Activated B cell treated with CpG ODN at 0.5 μM for 24 hours (primary cell): Measurements from ENCODE around the gene RIN1. TPM values are rescaled to one million over a fixed set of nuclear protein-coding genes. Genes with fewer than 3 reads are reported as not detected.
"Not testable (repeated sequence)": the region's sequence is repeated elsewhere in the genome, so short reads cannot be mapped to it uniquely, and the experiment has no call there.

Experiments
- ATAC-seq: fragments of 200-7000 bp; cut with Tn5 transposase; one replicate; pipeline ENCODE4 v1.10.0; 2021; ENCODE audit warnings: low read depth, mild to moderate bottlenecking, moderate library complexity
- CTCF ChIA-PET: fragments of 350-600 bp; sonication (Branson Sonifier 250); formaldehyde crosslinking; loops from one replicate; lab custom pipeline; 2021; ENCODE audit warnings: antibody characterized with exemption; lab: Charles Lee
- POLR2A ChIA-PET: fragments of 350-600 bp; sonication (Branson Sonifier 250); formaldehyde crosslinking; loops from one replicate; lab custom pipeline; 2021; ENCODE audit warnings: antibody characterized with exemption; lab: Charles Lee
- DNase-seq: peaks from one replicate; pipeline ENCODE4 v3.0.0; 2022
- H3K27ac Mint-ChIP-seq: one replicate; pipeline ENCODE4 v1.8.0; 2020; ENCODE audit warnings: mixed read lengths
- H3K27me3 Mint-ChIP-seq: one replicate; pipeline ENCODE4 v1.8.0; 2021; ENCODE audit warnings: mixed read lengths
- H3K36me3 Mint-ChIP-seq: one replicate; pipeline ENCODE4 v1.8.0; 2021; ENCODE audit warnings: low read depth, mixed read lengths
- H3K4me1 Mint-ChIP-seq: one replicate; pipeline ENCODE4 v1.8.0; 2021; ENCODE audit warnings: mixed read lengths
- H3K4me3 Mint-ChIP-seq: one replicate; pipeline ENCODE4 v1.8.0; 2020; ENCODE audit warnings: mild to moderate bottlenecking, mixed read lengths
- H3K9me3 Mint-ChIP-seq: one replicate; pipeline ENCODE4 v1.8.0; 2020; ENCODE audit warnings: mixed read lengths
- CTCF ChIP-seq: fragments of 200-600 bp; IDR thresholded peaks from one replicate; pipeline ENCODE4 v1.8.0; 2022; ENCODE audit warnings: antibody characterized with exemption, mild to moderate bottlenecking
- intact Hi-C: fragments of 100-400 bp; cut with micrococcal nuclease; formaldehyde crosslinking; loops from one replicate; pipeline ENCODE4 v1.15.1; 2024
- total RNA-seq: library from RNA; stranded (reverse); gene quantifications from 2 replicates; pipeline ENCODE4 v1.2.3, GENCODE V29; 2022

Gene RIN1
- total RNA-seq, 1 donor from 2014 or later: 0.98 TPM

DNA sequence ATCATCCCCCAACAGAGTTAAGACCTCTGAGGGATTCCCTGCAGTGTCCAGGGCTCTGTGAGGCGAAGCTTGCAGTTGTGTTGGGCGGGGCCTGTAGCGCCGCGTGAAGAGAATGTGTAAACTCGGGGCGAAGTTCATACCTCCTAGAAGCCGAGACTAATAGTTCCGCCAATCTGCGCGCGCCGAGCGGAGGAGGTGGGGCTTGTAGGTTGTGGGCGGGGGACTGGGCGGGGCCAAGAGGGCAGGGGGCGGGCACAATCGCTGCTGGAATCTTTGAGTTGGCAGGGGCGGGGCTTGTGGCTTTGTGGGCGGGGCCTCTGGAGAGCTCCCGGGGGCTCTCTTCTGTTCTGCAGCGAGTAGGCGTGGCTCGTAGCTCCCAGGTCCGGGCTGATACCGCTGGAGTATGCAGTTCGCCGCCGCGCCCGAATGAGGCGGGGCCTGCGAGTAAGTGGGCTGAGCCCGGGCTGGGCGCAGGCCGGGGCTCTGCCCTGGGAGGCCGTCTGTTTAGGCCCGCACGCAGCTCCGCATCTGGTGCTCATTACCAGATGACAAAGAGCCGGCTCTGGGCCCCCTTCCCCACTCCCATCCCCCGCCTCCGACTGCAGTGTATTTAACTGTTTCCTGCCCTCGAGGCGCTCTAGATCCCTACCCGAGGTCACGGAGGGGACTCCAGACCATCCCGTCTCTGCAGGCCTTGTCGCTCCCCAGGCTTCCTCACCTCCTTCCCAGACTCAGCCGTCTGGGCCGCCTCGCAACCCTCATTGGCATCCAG lies 23.5 kb downstream of the RIN1 start:
- ATAC-seq (peak; percentile 68), DNase-seq (peak; percentile 96)
- peak overlapping the region; percentile 93 for H3K4me3 Mint-ChIP-seq
- intact Hi-C loops: loop anchor here (1.0 to 2.0 kb wide), 12 partner anchors 16 to 531 kb away; partner anchors contain the start of genes BRMS1, CCDC87, CCS and DPP3
- TF ChIP-seq CTCF: no peak
- peaks cover 37% of the 10 kb centered on the region for H3K4me1 Mint-ChIP-seq
- H3K27ac Mint-ChIP-seq: peak overlapping the region; percentile 97
- H3K36me3 Mint-ChIP-seq: peaks cover 2% of the 10 kb centered on the region
- ChIA-PET CTCF (interaction anchor here (0.6 to 5.1 kb wide), 14 partner anchors 10 to 365 kb away, joined by 3 to 67 read pairs (median 10); partner anchors contain the start of genes BRMS1, DPP3, MRPL11 and RBM4B), POLR2A (interaction anchor here (0.5 to 3.3 kb wide), 34 partner anchors 12 to 1728 kb away, joined by 3 to 26 read pairs (median 4); partner anchors contain the start of genes BRMS1, CCDC85B, DPP3 and MRPL11)
- no peaks in the 10 kb centered on the region for H3K27me3 Mint-ChIP-seq
- H3K9me3 Mint-ChIP-seq: no peaks in the 10 kb centered on the region

- TF ChIP-seq CTCF: peak; percentile 95
- Mint-ChIP-seq H3K27ac (peak overlapping the region; percentile 97), H3K36me3 (peaks cover 2% of the 10 kb centered on the region), H3K27me3 (no peaks in the 10 kb centered on the region), H3K9me3 (no peaks in the 10 kb centered on the region), H3K4me3 (peak overlapping the region; percentile 93), H3K4me1 (peaks cover 30% of the 10 kb centered on the region)
- POLR2A ChIA-PET: interaction anchor here (0.6 to 3.3 kb wide), 32 partner anchors 13 to 1729 kb away, joined by 3 to 26 read pairs (median 4); partner anchors contain the start of genes BRMS1, CCDC85B, DPP3 and MRPL11
- ATAC-seq: peak; percentile 79
- DNase-seq: peak; percentile 98
- CTCF ChIA-PET: interaction anchor here (0.6 to 5.1 kb wide), 21 partner anchors 9 to 438 kb away, joined by 3 to 67 read pairs (median 6); partner anchors contain the start of genes BRMS1, DPP3, MRPL11 and RBM4B
- intact Hi-C loops: loop anchor here (1.0 to 2.0 kb wide), 12 partner anchors 16 to 531 kb away; partner anchors contain the start of genes BRMS1, CCDC87, CCS and DPP3
Measured at GRCh38 chr11:66311965-66312548, 24.2 kb downstream of the RIN1 start.

DNA sequence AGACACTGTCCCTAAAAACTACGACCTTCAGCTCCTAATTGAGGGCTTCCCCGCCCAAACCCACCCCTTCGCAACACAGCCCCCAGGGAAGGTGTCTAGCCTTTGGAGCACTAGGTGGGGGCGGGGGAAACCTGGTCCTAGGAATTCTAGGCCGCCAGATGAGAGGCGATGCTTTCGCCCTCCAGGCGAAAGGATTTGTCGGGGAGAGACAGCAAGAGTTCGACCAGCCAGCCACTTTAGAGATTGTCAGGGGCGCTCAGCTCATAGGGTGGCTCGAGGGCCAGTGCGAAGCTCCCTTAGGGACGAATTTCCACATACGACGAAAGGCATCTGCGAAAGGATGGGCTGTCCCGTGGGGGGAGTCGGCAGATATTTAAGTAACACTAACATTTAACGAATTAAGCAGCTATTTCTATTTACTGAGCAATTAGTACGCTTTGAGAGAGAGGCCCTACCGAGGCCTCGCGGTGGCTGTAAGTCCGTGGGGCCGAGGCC lies 24.7 kb downstream of the RIN1 start:
- Mint-ChIP-seq H3K9me3 (no peaks in the 10 kb centered on the region), H3K27ac (peak overlapping the region; percentile 97), H3K4me3 (peak overlapping the region; percentile 93), H3K4me1 (peaks cover 29% of the 10 kb centered on the region), H3K36me3 (peaks cover 2% of the 10 kb centered on the region), H3K27me3 (no peaks in the 10 kb centered on the region)
- CTCF ChIA-PET: interaction anchor here (0.6 to 5.1 kb wide), 21 partner anchors 9 to 438 kb away, joined by 3 to 67 read pairs (median 6); partner anchors contain the start of genes BRMS1, DPP3, MRPL11 and RBM4B
- ATAC-seq (peak; percentile 23), DNase-seq (no peak)
- POLR2A ChIA-PET: interaction anchor here (0.6 to 3.3 kb wide), 18 partner anchors 13 to 697 kb away, joined by 3 to 26 read pairs (median 6); partner anchors contain the start of genes BRMS1, DPP3, RAB1B and RBM4B
- intact Hi-C loops: no loop called here
- TF ChIP-seq CTCF: no peak

- H3K4me1 Mint-ChIP-seq: peaks cover 27% of the 10 kb centered on the region
- H3K36me3 Mint-ChIP-seq, H3K27ac Mint-ChIP-seq, ATAC-seq, intact Hi-C loops, H3K9me3 Mint-ChIP-seq, H3K27me3 Mint-ChIP-seq, DNase-seq, H3K4me3 Mint-ChIP-seq: not testable (repeated sequence)
- POLR2A ChIA-PET: interaction anchor here (1.0 to 3.3 kb wide), 10 partner anchors 16 to 532 kb away, joined by 3 to 26 read pairs (median 6); partner anchors contain the start of genes RCE1, RIN1, SLC29A2 and YIF1A
- CTCF ChIA-PET: interaction anchor here (0.6 to 5.1 kb wide), 20 partner anchors 11 to 437 kb away, joined by 3 to 67 read pairs (median 6); partner anchors contain the start of genes BRMS1, DPP3, MRPL11 and RBM4B
Measured at GRCh38 chr11:66310803-66311440, 25.3 kb downstream of the RIN1 start.
